Glomerular visceral epithelial cell (primary cell): ENCODE data around the gene ADGRG4.
A peak's percentile ranks its signal among the peaks of the same experiment; 100 is the strongest.

Source experiments
- DNase-seq: peaks from one replicate; pipeline ENCODE4 v3.0.0-alpha.2; 2016; ENCODE audit errors: extremely low spot score

Gene ADGRG4

GRCh38 chrX:136304493-136304892 is 3.7 kb downstream of the ADGRG4 start:
- no peak for DNase-seq

- no peak for DNase-seq
These were observed 5.4 kb downstream of the ADGRG4 start for GRCh38 chrX:136306182-136306581.

- no peak for DNase-seq
These were observed 6.7 kb downstream of the ADGRG4 start for GRCh38 chrX:136307471-136307870.

- DNase-seq, result peak; percentile 2
These were observed 9.6 kb downstream of the ADGRG4 start for GRCh38 chrX:136310411-136310810.

- DNase-seq, result no peak
These were observed 17.4 kb downstream of the ADGRG4 start for GRCh38 chrX:136318156-136318555.

- DNase-seq, result no peak
These were observed 18.3 kb downstream of the ADGRG4 start for GRCh38 chrX:136318895-136319597.

GRCh38 chrX:136319600-136319999 is 18.8 kb downstream of the ADGRG4 start:
- DNase-seq, result no peak

GRCh38 chrX:136321532-136321931 is 20.8 kb downstream of the ADGRG4 start:
- DNase-seq, result no peak

- no peak for DNase-seq
These were observed 21.3 kb downstream of the ADGRG4 start for GRCh38 chrX:136322064-136322463.

- no peak for DNase-seq
These were observed 24.6 kb downstream of the ADGRG4 start for GRCh38 chrX:136325377-136325776.

GRCh38 chrX:136328933-136329332 is 28.2 kb downstream of the ADGRG4 start:
- no peak for DNase-seq

- no peak for DNase-seq
These were observed 35.9 kb downstream of the ADGRG4 start for GRCh38 chrX:136336623-136337022.

GRCh38 chrX:136339702-136340101 is 38.9 kb downstream of the ADGRG4 start:
- DNase-seq, result no peak

- DNase-seq, result no peak
These were observed 43.6 kb downstream of the ADGRG4 start for GRCh38 chrX:136344320-136344719.

GRCh38 chrX:136346506-136346905 is 45.7 kb downstream of the ADGRG4 start:
- DNase-seq, result no peak

- no peak for DNase-seq
These were observed 46.9 kb downstream of the ADGRG4 start for GRCh38 chrX:136347706-136348105.

GRCh38 chrX:136353526-136354093 is 52.8 kb downstream of the ADGRG4 start:
- DNase-seq, result no peak

GRCh38 chrX:136354201-136354600 is 53.4 kb downstream of the ADGRG4 start:
- DNase-seq, result no peak

- no peak for DNase-seq
These were observed 68.6 kb downstream of the ADGRG4 start for GRCh38 chrX:136369377-136369776.

GRCh38 chrX:136376713-136377112 is 76.0 kb downstream of the ADGRG4 start:
- no peak for DNase-seq

GRCh38 chrX:136380010-136380769 is 79.4 kb downstream of the ADGRG4 start:
- DNase-seq, result no peak

GRCh38 chrX:136386173-136386572 is 85.4 kb downstream of the ADGRG4 start:
- no peak for DNase-seq

- DNase-seq, result no peak
These were observed 86.1 kb downstream of the ADGRG4 start for GRCh38 chrX:136386826-136387225.
